NCI-H446 (cell line): Measurements from ENCODE around the gene TIFAB.

Experiments used
- DNase-seq, 2 experiments: peaks; one replicate each; lab custom pipeline; 2025; lab: John Stamatoyannopoulos, UW

Gene TIFAB

DNA sequence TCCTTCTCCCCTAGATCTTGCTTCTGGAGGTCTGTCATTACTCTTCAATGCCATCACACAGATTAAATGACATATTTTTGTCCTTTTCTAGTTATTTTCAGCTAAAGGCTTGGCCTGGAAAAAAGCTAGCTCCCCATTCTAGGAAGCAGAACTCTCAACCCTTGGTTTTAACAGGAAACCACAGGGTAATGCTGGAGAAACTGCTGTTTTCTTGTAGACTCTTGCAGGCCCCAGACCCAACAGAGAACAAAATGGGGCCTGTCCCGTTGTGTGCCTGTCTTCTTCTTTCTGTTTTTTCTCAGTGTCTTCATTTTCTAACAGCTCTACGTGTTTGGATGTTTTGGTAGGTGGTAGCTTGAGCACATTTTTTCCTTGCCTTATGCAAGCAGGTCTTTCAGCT lies 26.5 kb downstream of the TIFAB start:
- no peak for DNase-seq

DNA sequence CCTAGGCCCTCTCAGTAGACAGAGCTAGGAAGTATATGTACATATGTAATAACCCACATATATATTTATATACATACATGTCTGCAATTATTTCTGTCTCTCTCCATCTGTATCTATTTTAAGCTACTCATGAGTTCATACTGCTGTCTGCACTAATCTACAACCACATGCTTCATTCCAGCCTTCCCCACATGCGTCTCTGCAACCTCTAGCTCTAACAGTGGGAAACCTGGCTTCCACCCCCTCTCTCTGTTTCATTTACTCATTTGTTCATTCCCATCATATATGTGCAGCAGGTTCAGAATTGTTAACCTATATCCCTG lies 28.3 kb downstream of the TIFAB start:
- no peak for DNase-seq

DNA sequence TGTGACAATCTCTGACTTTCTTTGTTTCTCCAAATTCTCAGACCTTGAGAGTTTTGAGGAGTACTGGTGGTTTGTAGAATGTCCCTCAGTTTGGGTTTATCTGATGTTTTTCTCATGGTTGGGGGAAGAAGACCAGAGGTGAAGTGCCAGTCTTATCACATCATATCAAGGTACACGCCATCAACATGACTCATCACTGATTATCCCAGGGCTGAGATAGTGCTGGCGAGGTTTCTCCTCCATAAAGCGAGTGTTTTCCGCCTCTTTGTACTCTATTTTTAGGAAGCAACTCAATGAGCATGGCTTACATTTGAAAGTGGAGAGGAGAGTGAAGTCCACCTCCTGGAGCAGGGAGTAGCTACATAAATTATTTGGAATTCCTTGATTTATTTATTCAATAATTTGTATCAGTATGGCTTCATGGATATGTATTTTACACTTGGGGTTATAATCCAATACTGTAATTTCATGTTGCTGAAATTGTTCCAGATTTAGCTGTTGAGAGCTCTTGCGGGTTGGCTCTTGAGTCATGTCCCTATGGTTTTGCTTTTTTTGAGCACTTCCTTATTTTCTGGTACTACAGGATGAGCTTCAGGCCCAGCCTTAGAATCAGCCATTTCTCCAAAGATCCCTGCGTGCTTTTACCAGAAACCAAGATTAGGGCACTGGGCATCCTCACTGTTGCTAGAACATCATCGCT lies 28.9 kb downstream of the TIFAB start:
- DNase-seq, result no peak

DNA sequence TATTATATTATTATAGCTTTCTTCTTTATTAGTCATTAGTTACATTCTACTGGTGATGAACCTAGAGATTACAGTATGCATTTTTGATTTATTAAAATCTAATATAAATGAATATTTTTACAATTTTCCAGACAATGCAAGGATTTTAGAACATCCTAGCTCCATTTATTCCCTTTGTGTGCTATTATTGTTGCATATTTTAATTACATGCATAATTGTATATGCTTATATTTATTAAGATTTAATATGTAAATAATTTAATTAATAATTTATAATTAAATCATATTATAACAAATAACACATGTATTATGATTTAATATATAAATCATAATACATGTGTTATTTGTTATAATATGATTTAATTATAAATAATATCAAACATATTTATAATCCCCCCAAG lies 29.7 kb downstream of the TIFAB start:
- no peak for DNase-seq

DNA sequence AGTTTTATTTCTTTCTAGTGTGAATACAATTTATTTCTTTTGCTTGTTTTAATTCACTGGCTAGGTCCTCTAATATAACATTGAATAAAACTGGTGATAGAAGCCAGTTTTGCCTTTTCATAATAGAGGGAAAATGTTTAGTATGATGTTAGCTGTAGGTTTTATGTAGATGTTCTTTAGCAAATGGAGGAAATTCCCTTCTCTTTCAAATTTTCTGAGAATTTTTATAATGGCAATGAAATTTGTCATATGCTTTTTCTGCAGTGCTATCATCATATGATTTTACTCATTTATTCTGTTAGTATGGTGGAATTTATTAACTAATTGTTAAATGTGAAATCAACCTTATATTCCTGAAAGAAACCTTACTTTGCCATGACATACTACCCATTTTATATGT lies 35.1 kb downstream of the TIFAB start:
- no peak for DNase-seq

DNA sequence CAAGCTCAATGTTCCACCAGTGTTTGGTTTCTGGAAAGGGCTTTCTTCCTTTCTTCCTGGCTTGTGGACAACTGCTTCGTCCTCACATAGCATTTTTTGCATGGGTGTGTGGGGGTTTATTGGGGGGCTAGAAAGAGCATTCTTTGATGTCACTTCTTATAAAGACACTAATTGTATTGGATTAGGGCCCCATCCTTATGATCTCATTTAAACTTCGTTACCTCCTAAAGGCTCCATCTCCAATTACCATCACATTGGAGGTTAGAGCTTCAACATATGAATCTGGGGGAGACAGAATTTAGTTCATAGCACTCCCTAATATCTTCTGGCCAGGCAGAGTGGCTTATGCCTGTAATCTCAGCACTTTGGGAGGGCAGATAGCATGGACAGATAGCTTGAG lies 47.1 kb downstream of the TIFAB start:
- no peak for DNase-seq

DNA sequence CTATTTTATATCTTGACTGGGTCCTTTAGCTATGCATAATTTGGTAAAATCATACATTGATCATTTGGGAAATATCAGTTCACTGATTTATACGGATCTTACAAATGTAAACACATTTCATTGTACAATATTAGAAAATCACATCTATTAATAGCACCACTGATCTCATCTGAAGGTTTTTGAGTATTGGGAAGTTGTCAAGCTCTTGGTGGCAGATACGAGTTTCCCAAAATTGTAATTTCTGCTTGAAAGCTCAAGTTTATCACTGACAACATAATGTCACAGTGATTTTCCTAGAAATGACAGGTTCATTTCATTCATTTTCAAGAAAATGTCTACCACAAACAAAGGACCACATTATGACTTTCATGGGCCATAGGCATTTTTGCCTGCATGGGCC lies 50.1 kb downstream of the TIFAB start:
- DNase-seq, result no peak

DNA sequence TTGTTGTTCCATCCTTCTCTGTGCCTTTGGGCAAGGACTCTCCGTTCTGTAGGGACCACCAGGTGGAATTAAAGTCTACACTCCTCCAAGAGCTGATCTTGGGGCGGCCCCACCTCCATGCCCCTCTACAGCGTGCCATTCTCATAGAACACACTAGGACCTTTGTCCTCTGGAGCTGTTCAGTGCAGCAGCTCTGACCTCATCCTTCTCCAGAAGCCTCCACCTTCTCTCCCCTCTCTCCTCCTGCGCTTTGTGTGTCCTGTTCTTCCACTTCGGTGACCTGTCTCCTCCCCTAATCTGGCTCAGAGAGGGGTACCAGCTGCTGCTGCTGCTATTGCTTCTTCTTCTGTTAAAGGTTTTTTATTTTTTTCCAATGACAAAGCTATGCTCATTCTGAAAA lies 51.3 kb downstream of the TIFAB start:
- DNase-seq, result peak; percentile 2 to 15

DNA sequence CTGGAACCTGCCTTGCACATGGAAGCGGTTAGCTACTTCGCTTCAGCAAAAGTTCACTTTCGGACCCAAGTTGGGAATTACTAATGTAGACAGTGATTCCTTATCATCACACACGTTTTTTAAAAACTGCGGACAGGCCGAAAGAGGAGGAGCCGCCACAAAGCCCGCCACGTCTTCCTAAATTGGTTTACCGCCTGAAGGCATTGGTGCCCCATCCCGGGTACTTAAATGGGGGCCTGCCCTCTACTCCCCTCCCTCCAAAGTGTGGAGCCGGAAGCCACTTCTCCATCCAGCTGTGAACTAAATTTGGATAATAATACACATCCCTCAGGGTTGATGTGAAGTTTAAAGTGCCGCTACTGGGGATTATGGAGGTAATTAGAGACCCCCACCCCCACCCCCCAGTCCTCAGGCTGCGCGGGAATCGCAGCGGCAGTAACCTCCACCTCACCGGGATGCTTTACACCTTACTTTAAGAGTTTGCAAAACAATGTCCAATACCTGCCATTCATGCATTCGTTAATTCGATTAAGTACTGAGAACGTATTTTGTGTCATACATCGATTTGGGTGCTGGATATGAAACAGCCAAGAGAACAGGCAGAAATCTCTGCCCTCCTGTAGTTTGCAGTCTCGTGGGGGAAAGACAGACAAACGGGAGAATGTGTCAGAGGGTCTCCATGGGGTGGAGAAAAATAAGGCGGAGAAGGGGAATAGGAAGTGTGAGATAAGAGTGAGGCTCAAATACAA lies 52.2 kb downstream of the TIFAB start:
- no peak for DNase-seq

DNA sequence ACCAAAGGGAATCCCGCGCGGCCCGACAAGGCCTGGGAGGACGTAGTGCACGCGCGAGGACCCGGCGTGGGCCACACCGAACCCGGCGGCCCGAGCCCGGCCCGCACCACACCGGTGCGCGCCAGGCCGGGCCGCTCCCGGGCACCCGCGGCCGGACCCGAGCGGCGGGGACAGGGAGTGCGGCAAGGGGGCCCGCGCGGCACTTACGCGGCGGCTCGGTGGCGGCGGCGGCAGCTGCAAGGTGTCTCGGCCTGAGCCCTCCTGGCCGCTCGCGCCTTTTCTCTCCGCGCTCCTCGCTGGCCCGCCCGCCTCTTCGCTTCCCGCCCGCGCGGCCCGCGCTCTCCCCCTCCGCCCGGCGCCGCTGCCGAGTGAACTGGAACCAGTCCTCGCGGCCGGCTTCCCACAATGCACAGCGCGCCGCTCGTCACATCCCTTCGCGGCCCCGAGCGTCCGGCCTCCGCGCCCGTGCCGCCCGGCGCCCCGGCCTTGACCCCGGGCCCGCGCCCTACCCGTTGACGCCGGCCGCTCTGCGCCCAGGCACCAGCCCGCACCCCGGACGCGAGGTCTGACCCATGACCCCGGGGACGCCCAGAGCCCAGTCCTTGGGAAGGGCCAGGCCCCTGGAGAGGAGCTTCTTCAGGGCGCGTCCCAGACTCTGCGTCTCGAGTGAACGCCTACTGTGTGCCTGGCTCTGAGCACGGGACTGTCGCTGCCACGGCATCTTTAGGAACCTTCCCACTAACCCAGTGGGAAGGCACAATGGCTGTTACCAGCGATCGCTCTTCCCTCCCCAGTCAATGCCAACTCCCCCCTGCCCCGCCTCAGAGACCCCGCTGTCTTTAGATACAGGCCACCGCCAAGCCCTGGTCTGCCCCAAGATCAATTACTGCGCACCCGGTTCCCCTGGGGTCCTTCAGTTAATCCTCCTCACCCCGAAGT lies 53.0 kb downstream of the TIFAB start, which contains the start of gene MACROH2A1:
Gene MACROH2A1, minus strand, starts transcription at position 377 of the 939 bp plus-strand sequence. CDS start 10,138 bp downstream, outside the sequence.
- DNase-seq, result peak; percentile 55 to 81

DNA sequence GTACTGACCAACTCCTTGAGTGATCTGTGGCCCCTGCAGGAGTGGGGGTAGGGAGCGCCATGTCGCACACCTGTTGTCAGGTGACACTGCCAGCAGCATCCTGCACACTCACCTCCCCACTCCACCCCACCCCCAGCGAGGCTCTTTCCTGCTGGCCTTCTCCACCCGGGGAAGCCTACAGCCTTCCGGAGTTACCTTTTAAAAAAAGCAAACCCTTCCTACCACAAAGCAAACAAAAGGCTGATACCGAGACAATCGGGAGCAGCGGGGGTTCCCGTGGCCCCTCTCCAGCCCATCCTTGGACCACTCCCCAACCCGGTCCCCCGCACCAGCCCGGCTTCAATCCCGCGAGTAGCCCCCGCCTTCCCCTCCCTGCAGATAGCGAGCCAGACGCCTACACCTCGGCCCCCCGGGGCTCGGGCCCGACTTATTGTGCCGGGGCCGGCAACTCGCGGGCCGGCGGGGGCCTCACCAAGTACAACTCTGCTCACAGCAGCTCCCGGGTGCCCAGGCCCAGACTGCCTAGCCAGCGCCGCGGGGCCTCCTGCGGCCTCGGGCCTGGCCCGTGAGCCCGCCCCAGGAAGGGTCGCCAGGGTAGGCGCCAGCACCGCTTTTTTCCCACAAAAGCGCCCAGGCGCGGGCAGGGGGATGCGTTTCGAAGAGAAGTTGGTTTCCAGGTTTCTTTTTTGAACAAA lies 53.8 kb downstream of the TIFAB start:
- peak in 1 of 2 experiments; percentile 21 for DNase-seq
